Loucy (cell line): Measurements from ENCODE around the gene ENPP5.

ENCODE experiments used
- EZH2phosphoT487 ChIP-seq: fragments of 200-600 bp; IDR thresholded peaks from 2 replicates; pipeline ENCODE4 v1.6.1; 2018; ENCODE audit warnings: antibody characterized with exemption, mild to moderate bottlenecking, moderate library complexity, borderline replicate concordance
- TF ChIP-seq, protein P1 (sequence below): fragments of 200-600 bp; sonication (generic); conservative IDR thresholded peaks from 2 replicates; pipeline ENCODE4 v1.5.1; 2014; ENCODE audit warnings: mild to moderate bottlenecking, antibody characterized with exemption, low read length

GRCh38 chr6:46210294-46210693 is 39.5 kb upstream of the ENPP5 start:
- TF ChIP-seq, protein P1, sequence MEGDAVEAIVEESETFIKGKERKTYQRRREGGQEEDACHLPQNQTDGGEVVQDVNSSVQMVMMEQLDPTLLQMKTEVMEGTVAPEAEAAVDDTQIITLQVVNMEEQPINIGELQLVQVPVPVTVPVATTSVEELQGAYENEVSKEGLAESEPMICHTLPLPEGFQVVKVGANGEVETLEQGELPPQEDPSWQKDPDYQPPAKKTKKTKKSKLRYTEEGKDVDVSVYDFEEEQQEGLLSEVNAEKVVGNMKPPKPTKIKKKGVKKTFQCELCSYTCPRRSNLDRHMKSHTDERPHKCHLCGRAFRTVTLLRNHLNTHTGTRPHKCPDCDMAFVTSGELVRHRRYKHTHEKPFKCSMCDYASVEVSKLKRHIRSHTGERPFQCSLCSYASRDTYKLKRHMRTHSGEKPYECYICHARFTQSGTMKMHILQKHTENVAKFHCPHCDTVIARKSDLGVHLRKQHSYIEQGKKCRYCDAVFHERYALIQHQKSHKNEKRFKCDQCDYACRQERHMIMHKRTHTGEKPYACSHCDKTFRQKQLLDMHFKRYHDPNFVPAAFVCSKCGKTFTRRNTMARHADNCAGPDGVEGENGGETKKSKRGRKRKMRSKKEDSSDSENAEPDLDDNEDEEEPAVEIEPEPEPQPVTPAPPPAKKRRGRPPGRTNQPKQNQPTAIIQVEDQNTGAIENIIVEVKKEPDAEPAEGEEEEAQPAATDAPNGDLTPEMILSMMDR = no peak
- no peak for TF ChIP-seq EZH2phosphoT487
